ENCODE data around the gene MS4A2.

GRCh38 chr11:60084631-60085273 is 3.7 kb upstream of the MS4A2 start:
- TF ChIP-seq CTCF (conservative IDR thresholded peaks at IDR 0.05; ENCODE audit: low read length) (no peak), EZH2phosphoT487 (IDR thresholded peaks at IDR 0.05; ENCODE audit: borderline replicate concordance) (no peak)
